BLaER1 treated with 17β-estradiol and CSF1 and Interleukin-3, amounts not matched to agents 10 nM and 100 nM (cell line): Measurements from ENCODE around the gene ROPN1.
"Not testable (repeated sequence)": the region's sequence is repeated elsewhere in the genome, so short reads cannot be mapped to it uniquely, and the experiment has no call there.

Experiments used
- H3K27ac ChIP-seq, 11 experiments: shearing (Covaris generic); formaldehyde crosslinking; 2 replicates each; pipeline ENCODE4 v1.8.1; 2022
- H3K27me3 ChIP-seq, 11 experiments: shearing (Covaris generic); formaldehyde crosslinking; 2 replicates each; pipeline ENCODE4 v1.8.1; 2022
- H3K36me3 ChIP-seq, 11 experiments: shearing (Covaris generic); formaldehyde crosslinking; 2 replicates each; pipeline ENCODE4 v1.8.1; 2022
- H3K4me1 ChIP-seq, 10 experiments: shearing (Covaris generic); formaldehyde crosslinking; 2 replicates each; pipeline ENCODE4 v1.8.1; 2022
- H3K4me2 ChIP-seq, 11 experiments: shearing (Covaris generic); formaldehyde crosslinking; 2 replicates each; pipeline ENCODE4 v1.8.1; 2022
- H3K4me3 ChIP-seq, 10 experiments: shearing (Covaris generic); formaldehyde crosslinking; 2 replicates each; pipeline ENCODE4 v1.8.1; 2022
- H3K9ac ChIP-seq, 11 experiments: shearing (Covaris generic); formaldehyde crosslinking; 2 replicates each; pipeline ENCODE4 v1.8.1; 2022
- H3K9me3 ChIP-seq, 11 experiments: shearing (Covaris generic); formaldehyde crosslinking; replicated peaks in 1 of 11; 2 replicates each; pipeline ENCODE4 v1.8.1; 2022
- H4K20me1 ChIP-seq, 11 experiments: shearing (Covaris generic); formaldehyde crosslinking; 2 replicates each; pipeline ENCODE4 v1.8.1; 2022
- Cebpa-rat ChIP-seq, 11 experiments: shearing (Covaris generic); IDR thresholded peaks; 2 replicates each; pipeline ENCODE4 v1.8.1; 2022

ROPN1 gene

GRCh38 chr3:124007186-124007585 is 15.3 kb upstream of the ROPN1 start:
- Histone ChIP-seq H3K27ac (no peak overlapping the region), H3K4me2 (peak overlapping the region; percentile 19 to 55 (median 31); a peak in 15 of 22 replicates), H3K27me3 (no peaks in the 10 kb centered on the region), H4K20me1 (no peaks in the 10 kb centered on the region), H3K4me1 (peaks cover 6 to 15% (median 8%) of the 10 kb centered on the region in 10 experiments; a peak in 16 of 20 replicates), H3K9me3 (no peaks in the 10 kb centered on the region), H3K36me3 (no peaks in the 10 kb centered on the region), H3K4me3 (no peak overlapping the region), H3K9ac (no peak overlapping the region)
- TF ChIP-seq Cebpa-rat (IDR thresholded peaks at IDR 0.05), result no peak

- not testable (repeated sequence) for H3K27ac ChIP-seq, H3K9ac ChIP-seq, H3K4me3 ChIP-seq, H3K36me3 ChIP-seq, H3K9me3 ChIP-seq, H4K20me1 ChIP-seq, H3K27me3 ChIP-seq
- peaks cover 7 to 29% (median 21%) of the 10 kb centered on the region in 10 experiments for H3K4me1 ChIP-seq
- peak overlapping the region in 3 of 11 experiments; percentile 8 to 64 (median 26); a peak in 5 of 22 replicates for H3K4me2 ChIP-seq
Observed at GRCh38 chr3:124002405-124003079, 10.6 kb upstream of the ROPN1 start.

GRCh38 chr3:124001366-124001765 is 9.4 kb upstream of the ROPN1 start:
- H3K4me2 ChIP-seq, result peak overlapping the region in 6 of 11 experiments; percentile 35 to 67 (median 57); a peak in 12 of 22 replicates
- H3K9me3 ChIP-seq, result peaks cover 8 to 12% (median 11%) of the 10 kb centered on the region in 11 experiments; a peak in 20 of 22 replicates
- not testable (repeated sequence) for H3K27me3 ChIP-seq, H3K9ac ChIP-seq, H4K20me1 ChIP-seq, H3K4me3 ChIP-seq, H3K36me3 ChIP-seq, H3K27ac ChIP-seq
- peaks cover 0 to 22% (median 14%) of the 10 kb centered on the region in 10 experiments; a peak in 14 of 20 replicates for H3K4me1 ChIP-seq

- H3K4me3 ChIP-seq, result no peak overlapping the region
- no peak overlapping the region for H3K27ac ChIP-seq
- no peak overlapping the region for H3K9ac ChIP-seq
- peaks cover 8 to 18% (median 14%) of the 10 kb centered on the region in 11 experiments; a peak in 20 of 22 replicates for H3K9me3 ChIP-seq
- H3K4me1 ChIP-seq, result peaks cover 0 to 18% (median 14%) of the 10 kb centered on the region in 10 experiments; a peak in 14 of 20 replicates
- H3K27me3 ChIP-seq, result no peaks in the 10 kb centered on the region
- H3K4me2 ChIP-seq, result no peak overlapping the region
- H3K36me3 ChIP-seq, result no peaks in the 10 kb centered on the region
- no peak for TF ChIP-seq Cebpa-rat (IDR thresholded peaks at IDR 0.05)
- no peaks in the 10 kb centered on the region for H4K20me1 ChIP-seq
Observed at GRCh38 chr3:123997543-123997942, 5.6 kb upstream of the ROPN1 start.

- Histone ChIP-seq H3K36me3 (no peaks in the 10 kb centered on the region), H3K4me3 (no peak overlapping the region), H3K27me3 (no peaks in the 10 kb centered on the region), H3K9me3 (peaks cover 11 to 24% (median 18%) of the 10 kb centered on the region in 11 experiments; a peak in 21 of 22 replicates), H3K27ac (no peak overlapping the region), H3K4me2 (no peak overlapping the region), H3K4me1 (no peaks in the 10 kb centered on the region), H3K9ac (no peak overlapping the region), H4K20me1 (no peaks in the 10 kb centered on the region)
- no peak for TF ChIP-seq Cebpa-rat (IDR thresholded peaks at IDR 0.05)
Observed at GRCh38 chr3:123993818-123994217, 1.9 kb upstream of the ROPN1 start.

GRCh38 chr3:123986427-123986826 is 5.5 kb downstream of the ROPN1 start:
- no peaks in the 10 kb centered on the region for H3K36me3 ChIP-seq
- H3K4me1 ChIP-seq, result no peaks in the 10 kb centered on the region
- no peak overlapping the region for H3K27ac ChIP-seq
- H3K4me2 ChIP-seq, result no peak overlapping the region
- no peaks in the 10 kb centered on the region for H3K27me3 ChIP-seq
- no peak for TF ChIP-seq Cebpa-rat (IDR thresholded peaks at IDR 0.05)
- no peak overlapping the region for H3K9ac ChIP-seq
- no peak overlapping the region for H3K4me3 ChIP-seq
- H3K9me3 ChIP-seq, result peaks cover 0 to 10% (median 5%) of the 10 kb centered on the region in 11 experiments; a peak in 11 of 22 replicates
- H4K20me1 ChIP-seq, result no peaks in the 10 kb centered on the region

GRCh38 chr3:123984957-123985356 is 7.0 kb downstream of the ROPN1 start:
- peaks cover 0 to 3% (median 0%) of the 10 kb centered on the region in 10 experiments; a peak in 2 of 20 replicates for H3K4me1 ChIP-seq
- no peak for TF ChIP-seq Cebpa-rat (IDR thresholded peaks at IDR 0.05)
- H3K9me3 ChIP-seq, result peaks cover 0 to 4% (median 0%) of the 10 kb centered on the region in 11 experiments; a peak in 1 of 22 replicates
- H3K9ac ChIP-seq, result no peak overlapping the region
- H3K4me2 ChIP-seq, result no peak overlapping the region
- H3K4me3 ChIP-seq, result no peak overlapping the region
- H3K36me3 ChIP-seq, result no peaks in the 10 kb centered on the region
- no peaks in the 10 kb centered on the region for H4K20me1 ChIP-seq
- H3K27me3 ChIP-seq, result no peaks in the 10 kb centered on the region; a peak in 1 of 22 replicates
- H3K27ac ChIP-seq, result no peak overlapping the region

GRCh38 chr3:123984350-123984749 is 7.6 kb downstream of the ROPN1 start:
- no peak overlapping the region for H3K27ac ChIP-seq
- no peaks in the 10 kb centered on the region; a peak in 1 of 22 replicates for H3K27me3 ChIP-seq
- no peaks in the 10 kb centered on the region for H3K36me3 ChIP-seq
- H3K9ac ChIP-seq, result no peak overlapping the region
- no peak overlapping the region for H3K4me2 ChIP-seq
- H3K9me3 ChIP-seq, result peaks cover 0 to 4% (median 0%) of the 10 kb centered on the region in 11 experiments; a peak in 1 of 22 replicates
- peaks cover 0 to 3% (median 0%) of the 10 kb centered on the region in 10 experiments; a peak in 2 of 20 replicates for H3K4me1 ChIP-seq
- H3K4me3 ChIP-seq, result no peak overlapping the region
- H4K20me1 ChIP-seq, result no peaks in the 10 kb centered on the region
- no peak for TF ChIP-seq Cebpa-rat (IDR thresholded peaks at IDR 0.05)

- H3K4me2 ChIP-seq, H4K20me1 ChIP-seq, H3K9me3 ChIP-seq, H3K4me1 ChIP-seq, H3K36me3 ChIP-seq, H3K4me3 ChIP-seq, H3K27ac ChIP-seq, H3K27me3 ChIP-seq, H3K9ac ChIP-seq: not testable (repeated sequence)
Observed at GRCh38 chr3:123981317-123981716, 10.6 kb downstream of the ROPN1 start.

GRCh38 chr3:123980539-123980938 is 11.4 kb downstream of the ROPN1 start:
- peaks cover 0 to 4% (median 0%) of the 10 kb centered on the region in 11 experiments; a peak in 1 of 22 replicates for H3K9me3 ChIP-seq
- no peak for TF ChIP-seq Cebpa-rat (IDR thresholded peaks at IDR 0.05)
- H3K27me3 ChIP-seq, result no peaks in the 10 kb centered on the region; a peak in 1 of 22 replicates
- H3K9ac ChIP-seq, result no peak overlapping the region
- no peak overlapping the region for H3K27ac ChIP-seq
- no peaks in the 10 kb centered on the region for H3K36me3 ChIP-seq
- H3K4me1 ChIP-seq, result peaks cover 0 to 3% (median 0%) of the 10 kb centered on the region in 10 experiments; a peak in 2 of 20 replicates
- H3K4me2 ChIP-seq, result no peak overlapping the region
- H3K4me3 ChIP-seq, result no peak overlapping the region
- no peaks in the 10 kb centered on the region for H4K20me1 ChIP-seq

- H4K20me1 ChIP-seq, H3K9me3 ChIP-seq, H3K4me1 ChIP-seq, H3K27ac ChIP-seq, H3K4me3 ChIP-seq, H3K36me3 ChIP-seq, H3K27me3 ChIP-seq, H3K9ac ChIP-seq: not testable (repeated sequence)
- peak overlapping the region in 10 of 11 experiments; percentile 4 to 68 (median 34); a peak in 10 of 22 replicates for H3K4me2 ChIP-seq
Observed at GRCh38 chr3:123979525-123980501, 12.1 kb downstream of the ROPN1 start.

- not testable (repeated sequence) for H3K9me3 ChIP-seq, H3K4me2 ChIP-seq, H3K36me3 ChIP-seq, H3K4me3 ChIP-seq, H4K20me1 ChIP-seq, H3K27me3 ChIP-seq, H3K4me1 ChIP-seq, H3K27ac ChIP-seq, H3K9ac ChIP-seq
Observed at GRCh38 chr3:123976904-123977303, 15.0 kb downstream of the ROPN1 start.
